Myocyte (in vitro differentiated cells): Measurements from ENCODE around the gene KRT73. TPM values are rescaled to one million over a fixed set of nuclear protein-coding genes. Genes with fewer than 3 reads are reported as not detected.

Source experiments
- DNase-seq: peaks from one replicate; pipeline ENCODE4 v3.0.0-alpha.2; 2012; ENCODE audit warnings: low read depth
- total RNA-seq: library from RNA; depleted of rRNA; stranded (reverse); fragments of >200 nt; gene quantifications from 2 replicates; pipeline ENCODE4 v1.2.3, GENCODE V29; 2014

Gene KRT73
- total RNA-seq, 1 donor from 2014 or later, result not detected

- DNase-seq, result no peak
Observed at GRCh38 chr12:52645982-52646381, 27.6 kb upstream of the KRT73 start.

DNA sequence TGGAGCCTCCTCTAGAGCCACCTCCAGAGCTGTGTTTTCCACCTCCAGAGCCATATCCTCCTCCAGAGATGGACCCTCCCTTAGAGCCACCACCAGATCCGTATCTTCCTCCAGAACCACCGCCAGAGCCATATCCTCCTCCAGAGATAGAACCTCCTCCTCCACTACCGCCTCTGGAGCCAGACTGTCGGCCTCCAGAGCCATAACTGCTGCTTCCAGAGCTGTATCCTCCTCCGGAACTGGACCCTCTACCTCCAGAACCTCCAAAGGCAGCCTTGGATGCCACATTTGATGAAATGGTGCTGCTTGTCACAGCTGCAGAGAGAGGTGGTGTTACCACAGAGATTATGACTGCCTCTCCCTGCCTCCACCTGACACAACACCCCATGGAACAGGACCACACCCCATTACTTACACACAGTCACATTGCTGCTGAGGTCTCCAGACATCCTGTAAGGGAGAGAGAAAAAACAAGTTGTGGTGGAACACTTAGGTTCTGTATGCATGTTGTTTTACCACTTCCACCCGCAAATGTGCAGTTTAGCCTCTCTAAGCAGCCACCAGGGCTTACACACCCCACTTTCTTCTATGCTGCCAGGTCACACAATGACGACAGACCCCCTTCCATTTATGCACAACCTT is 26.9 kb upstream of the KRT73 start:
- no peak for DNase-seq

- DNase-seq, result no peak
Observed at GRCh38 chr12:52644078-52644415, 25.7 kb upstream of the KRT73 start.

GRCh38 chr12:52643233-52644077 is 25.1 kb upstream of the KRT73 start:
- no peak for DNase-seq

DNA sequence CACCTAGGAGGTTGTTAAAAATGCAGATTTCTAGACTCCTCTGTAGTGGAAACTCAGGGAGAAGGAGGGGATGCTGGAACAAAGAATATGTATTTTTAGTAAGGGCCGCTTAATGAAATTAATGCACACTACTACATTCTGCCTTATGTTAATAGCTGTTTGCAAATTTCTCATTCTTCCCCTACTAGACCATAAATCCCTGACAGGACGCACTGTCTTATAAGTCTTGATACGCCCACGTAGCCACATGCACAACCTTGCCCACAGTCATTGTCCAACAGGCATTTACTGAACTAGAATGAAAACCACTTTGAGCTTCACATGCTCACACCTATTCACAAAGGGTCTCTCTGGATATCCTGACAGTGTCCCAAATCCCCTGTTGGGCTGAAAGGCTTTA is 23.1 kb upstream of the KRT73 start:
- no peak for DNase-seq

GRCh38 chr12:52637299-52637698 is 18.9 kb upstream of the KRT73 start:
- no peak for DNase-seq

DNA sequence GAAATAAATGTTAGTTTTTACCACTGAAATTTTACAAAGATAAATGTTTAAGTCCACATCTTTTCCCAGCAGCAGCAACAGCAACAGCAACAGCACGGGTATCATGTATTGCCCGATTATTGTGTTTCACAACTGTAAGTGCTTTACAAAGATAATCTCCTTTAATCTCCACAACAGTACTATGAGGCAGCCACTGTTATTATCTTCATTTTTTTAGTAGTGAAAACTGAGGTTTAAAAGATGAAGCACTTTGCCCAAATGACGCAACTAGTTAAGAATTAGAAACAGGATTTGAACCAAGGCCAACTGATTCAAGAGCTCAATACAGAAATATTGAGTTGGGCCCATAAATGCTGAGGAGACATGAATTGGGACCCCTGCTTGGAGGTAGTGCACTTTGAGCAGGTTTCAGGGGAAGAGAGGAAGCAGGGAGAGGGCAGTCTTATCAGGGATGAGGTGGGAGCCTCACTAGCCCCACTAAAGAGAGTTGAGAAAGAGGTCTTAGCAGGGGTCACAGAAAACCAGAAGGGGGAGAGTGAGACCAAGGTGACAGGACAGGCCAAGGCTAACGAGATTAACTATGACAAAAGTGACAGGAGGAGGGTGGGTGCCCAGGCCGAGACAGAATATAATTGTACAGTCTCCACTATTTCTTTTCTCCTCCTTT is 18.4 kb upstream of the KRT73 start:
- DNase-seq, result no peak

- DNase-seq, result no peak
Observed at GRCh38 chr12:52636189-52636588, 17.8 kb upstream of the KRT73 start.

GRCh38 chr12:52634266-52635056 is 16.1 kb upstream of the KRT73 start:
- peak; percentile 40 for DNase-seq

DNA sequence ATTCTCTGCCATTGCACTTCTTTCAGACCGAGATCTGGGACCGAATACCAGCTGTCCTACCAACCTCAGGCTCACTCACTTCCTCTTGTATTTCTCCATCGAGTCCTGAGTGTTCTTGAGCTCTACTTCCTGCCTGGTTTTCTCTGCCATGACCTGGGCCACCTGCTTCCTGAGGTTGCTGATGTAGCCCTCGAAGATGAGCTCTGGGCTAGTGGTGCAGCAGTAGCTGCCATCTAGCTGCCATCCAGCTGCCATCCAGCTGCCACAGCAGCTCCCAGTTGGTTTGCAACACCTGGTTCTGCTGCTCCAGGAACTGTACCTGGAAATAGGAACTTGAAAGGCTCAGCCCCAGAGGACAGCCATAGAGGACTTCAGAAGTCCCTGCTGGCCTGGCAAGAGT is 15.0 kb upstream of the KRT73 start:
- DNase-seq, result no peak

- peak; percentile 59 for DNase-seq
Observed at GRCh38 chr12:52632656-52633055, 14.3 kb upstream of the KRT73 start.

DNA sequence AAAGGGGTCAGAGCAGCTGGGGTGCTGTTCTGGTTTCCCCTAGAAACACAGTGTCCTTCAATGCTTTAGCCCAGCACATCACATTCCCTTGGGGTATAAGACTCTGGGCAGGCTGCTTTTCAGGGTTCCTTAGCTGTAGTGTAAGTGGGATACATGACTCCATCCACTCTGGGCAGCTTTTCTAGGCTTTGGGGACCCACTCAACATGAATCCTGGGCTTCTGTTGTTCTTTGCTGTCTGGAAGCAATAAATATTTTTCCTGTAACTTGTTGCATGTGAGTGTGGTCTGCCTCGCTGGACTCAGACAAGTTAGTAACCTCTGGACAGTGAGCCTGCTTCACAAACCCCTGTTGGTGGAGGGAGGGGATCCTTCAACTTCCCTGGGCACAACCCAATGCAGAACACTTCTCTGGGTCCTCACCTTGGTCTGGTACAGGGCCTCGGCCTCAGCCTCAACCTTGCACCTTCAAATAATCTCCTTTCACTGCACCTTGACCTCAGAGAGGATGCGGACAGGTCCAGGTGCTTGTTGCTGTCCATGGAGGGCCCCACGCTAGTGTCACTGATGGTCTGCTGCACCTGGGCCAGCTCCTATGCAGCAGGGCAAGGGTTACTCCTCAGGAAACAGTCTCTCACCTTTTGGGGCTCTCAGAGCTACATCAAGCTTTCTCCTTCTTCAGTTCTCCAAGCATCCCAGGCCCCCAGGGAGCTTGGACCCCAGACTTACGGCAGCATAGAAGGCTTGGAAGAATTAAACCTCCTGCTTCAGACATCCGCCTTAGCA is 13.5 kb upstream of the KRT73 start:
- no peak for DNase-seq

- DNase-seq, result no peak
Observed at GRCh38 chr12:52631264-52631663, 12.9 kb upstream of the KRT73 start.

GRCh38 chr12:52630599-52631200 is 12.3 kb upstream of the KRT73 start:
- no peak for DNase-seq

DNA sequence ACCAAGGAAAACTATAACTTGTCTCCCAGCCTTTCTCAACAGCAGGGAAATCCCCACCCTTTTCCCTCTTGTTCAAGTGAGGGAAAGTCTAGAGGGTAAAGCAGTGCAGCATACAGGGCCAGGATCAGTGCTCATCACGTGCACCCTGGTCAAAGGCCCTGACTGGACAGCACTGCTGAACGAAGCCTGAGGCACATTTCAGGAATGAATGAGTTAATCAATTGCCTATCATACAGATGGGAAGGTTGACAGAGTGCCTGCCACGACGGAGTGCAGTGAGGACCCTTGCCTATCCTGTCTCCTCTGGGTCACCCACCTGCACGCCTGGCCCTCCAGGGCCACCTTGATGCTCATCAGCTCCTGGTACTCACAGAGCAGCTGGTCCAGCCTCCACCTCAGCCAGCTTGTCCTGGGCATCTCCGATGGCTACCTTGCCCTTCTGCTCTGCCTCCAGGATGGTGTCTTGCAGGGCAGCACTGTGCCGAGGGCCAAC is 11.7 kb upstream of the KRT73 start:
- DNase-seq, result no peak

DNA sequence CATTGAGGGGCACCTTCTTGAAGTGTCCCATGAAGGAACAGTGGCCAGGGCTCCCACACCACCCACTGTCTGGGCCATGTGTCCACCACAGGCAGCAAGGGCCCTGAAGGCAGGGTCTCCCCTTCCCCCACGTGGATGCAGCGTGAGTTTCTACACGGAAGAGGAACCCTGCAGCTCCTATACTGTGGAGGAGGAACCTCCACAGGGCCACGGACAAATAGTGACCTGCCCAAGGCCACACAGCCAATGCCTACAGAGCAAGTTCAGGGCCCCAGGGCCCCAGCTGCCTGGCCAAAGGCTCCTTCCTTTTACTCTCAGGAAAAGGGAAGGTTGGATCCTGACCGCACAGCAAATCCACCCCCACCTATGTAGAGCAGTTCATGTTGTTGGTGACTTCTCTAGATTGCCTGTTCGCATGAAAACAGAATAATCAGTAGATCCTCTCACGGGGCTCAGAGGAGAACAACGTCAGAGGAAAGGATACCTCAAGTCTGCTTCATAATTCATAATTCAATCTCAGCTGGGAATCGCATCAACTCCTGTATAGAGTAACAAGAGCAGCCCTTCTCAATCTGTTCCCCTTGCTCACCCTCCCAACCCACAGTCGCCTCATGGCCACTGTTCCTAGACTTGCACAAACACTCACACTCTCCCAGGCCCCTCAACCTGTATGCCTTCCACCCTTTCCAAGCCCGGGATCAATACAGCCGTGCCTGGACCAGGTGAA is 11.1 kb upstream of the KRT73 start:
- DNase-seq, result no peak

DNA sequence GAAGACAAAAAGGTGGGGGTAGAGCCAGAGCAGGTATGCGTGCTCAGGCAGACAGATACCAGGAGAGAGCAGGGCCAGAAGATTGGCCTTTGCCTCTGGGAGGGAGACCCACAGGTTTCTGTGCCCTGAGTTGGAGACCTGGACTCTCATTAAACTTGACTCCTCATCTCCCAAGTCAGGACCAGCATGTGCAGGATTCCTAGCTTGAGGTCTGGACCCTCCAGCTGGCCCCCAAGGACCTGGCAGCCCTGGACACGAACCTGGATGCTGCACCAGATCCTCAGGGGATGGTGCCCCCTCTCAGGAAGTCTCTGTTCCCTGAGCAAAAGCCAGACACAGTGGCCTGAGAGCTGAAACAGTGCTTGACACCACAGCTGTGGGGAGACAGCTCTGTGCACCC is 10.5 kb upstream of the KRT73 start:
- DNase-seq, result no peak

DNA sequence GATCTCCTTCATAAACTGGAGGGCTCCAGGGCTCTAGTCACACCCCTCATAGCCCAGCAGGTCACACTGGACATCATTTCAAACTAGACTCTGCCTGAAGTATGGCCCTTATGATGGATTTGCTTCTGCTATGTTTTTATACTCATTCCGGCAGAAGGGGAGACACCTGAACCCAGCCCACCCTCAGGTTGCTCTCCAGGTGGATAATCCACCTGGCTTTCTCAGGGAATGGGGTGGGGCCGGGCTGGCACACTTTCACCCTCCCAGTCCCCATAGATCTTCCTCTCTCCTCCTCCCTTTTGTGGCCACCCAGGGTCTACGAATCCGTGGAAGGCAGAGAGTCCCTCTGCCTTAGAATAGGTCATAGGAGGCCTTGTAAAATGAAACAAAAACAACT is 9.8 kb upstream of the KRT73 start:
- no peak for DNase-seq

DNA sequence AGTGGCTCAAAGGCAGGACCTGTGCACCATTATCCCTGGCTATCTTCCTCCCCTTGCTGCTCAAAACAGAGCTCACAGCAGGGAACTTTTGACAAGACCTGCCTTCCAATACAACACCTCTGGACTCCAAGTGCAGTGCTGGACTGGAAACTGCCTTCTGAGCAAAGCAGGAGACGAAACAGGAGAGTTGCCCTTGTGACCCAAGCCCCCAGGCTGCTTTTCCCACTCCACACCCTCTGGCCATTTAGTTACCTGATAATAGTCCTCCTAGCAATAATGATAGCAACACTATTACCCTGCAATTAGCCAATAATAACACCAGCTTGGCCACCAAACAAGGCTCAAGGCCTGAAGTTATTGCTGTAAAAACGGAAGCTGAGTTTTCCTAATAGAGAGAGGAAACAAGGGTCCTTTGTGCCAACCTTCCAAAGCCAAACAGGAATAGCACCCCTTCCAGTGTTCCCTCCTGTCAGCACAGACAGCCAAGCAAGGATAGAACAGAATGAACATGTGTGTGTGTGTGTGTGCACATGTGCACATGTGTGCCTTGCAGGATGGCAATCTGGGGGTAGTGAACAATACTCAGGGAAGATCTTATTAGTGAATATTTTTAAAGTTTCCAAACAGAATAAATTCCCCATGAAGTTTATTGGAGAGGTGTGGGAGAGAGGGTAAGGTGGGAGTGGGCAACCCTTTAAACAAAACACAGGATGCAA is 9.2 kb upstream of the KRT73 start:
- DNase-seq, result no peak
